IMR-90 (cell line): ENCODE measurements around the gene KDR. TPM values are rescaled to one million over a fixed set of nuclear protein-coding genes. Genes with fewer than 3 reads are reported as not detected.
A peak's percentile ranks its signal among the peaks of the same experiment; 100 is the strongest.

Experiments used
- ATAC-seq: fragments of 200-7000 bp; cut with Tn5 transposase; 2 replicates; pipeline ENCODE4 v1.9.1; 2020; ENCODE audit warnings: low read depth, mild to moderate bottlenecking, moderate library complexity
- BruUV-seq: library from RNA; stranded (reverse); fragments of 400-500 nt; replicated peaks from 2 replicates; lab custom pipeline; 2021; lab: Mats Ljungman, UMichigan
- CTCF ChIA-PET: fragments of 300-600 bp; formaldehyde crosslinking; extraction: SDS; loops from one replicate; lab custom pipeline; 2021; ENCODE audit warnings: antibody characterized with exemption; lab: Yijun Ruan, JAX
- POLR2A ChIA-PET: fragments of 300-600 bp; sonication (Branson Sonifier 250); formaldehyde crosslinking; loops from one replicate; lab custom pipeline; 2022; ENCODE audit warnings: antibody characterized with exemption; ENCODE audit not compliant: unreplicated experiment; lab: Charles Lee
- DNase-seq: peaks from one replicate; pipeline ENCODE4 v3.0.0; 2013
- H2AFZ ChIP-seq: replicated peaks from 2 replicates; pipeline ENCODE3; 2013; ENCODE audit warnings: low read length, mild to moderate bottlenecking; ENCODE audit not compliant: poor library complexity
- H2AK5ac ChIP-seq: 2 replicates; pipeline ENCODE4 v1.6.1; 2013; ENCODE audit warnings: low read depth, low read length, inconsistent platforms
- H2AK9ac ChIP-seq: replicated peaks from 2 replicates; pipeline ENCODE3; 2013; ENCODE audit warnings: mild to moderate bottlenecking, low read depth, low read length, moderate library complexity; ENCODE audit not compliant: poor library complexity
- H2BK120ac ChIP-seq: 2 replicates; pipeline ENCODE4 v1.6.1; 2013; ENCODE audit warnings: low read depth, low read length, inconsistent platforms
- H2BK15ac ChIP-seq: 3 replicates; pipeline ENCODE4 v1.6.1; 2013; ENCODE audit warnings: low read depth, low read length, inconsistent platforms
- H2BK20ac ChIP-seq: 2 replicates; pipeline ENCODE4 v1.6.1; 2013; ENCODE audit warnings: low read depth, mild to moderate bottlenecking, inconsistent platforms, low read length, moderate library complexity
- H2BK5ac ChIP-seq: 2 replicates; pipeline ENCODE4 v1.6.1; 2013; ENCODE audit warnings: mild to moderate bottlenecking, low read depth, low read length, inconsistent platforms; ENCODE audit not compliant: poor library complexity, severe bottlenecking
- H3K14ac ChIP-seq: replicated peaks from 2 replicates; pipeline ENCODE4 v1.6.1; 2013; ENCODE audit warnings: low read depth, low read length, inconsistent platforms
- H3K18ac ChIP-seq: 2 replicates; pipeline ENCODE4 v1.6.1; 2013; ENCODE audit warnings: low read depth, low read length, control low read depth
- H3K23ac ChIP-seq: 2 replicates; pipeline ENCODE4 v1.6.1; 2013; ENCODE audit warnings: low read depth, low read length, inconsistent platforms
- H3K27ac ChIP-seq: 2 replicates; pipeline ENCODE4 v1.5.1; 2013; ENCODE audit warnings: mild to moderate bottlenecking, control low read depth, low read length; ENCODE audit not compliant: insufficient read depth
- H3K27me3 ChIP-seq: 2 replicates; pipeline ENCODE4 v1.6.1; 2013; ENCODE audit warnings: low read length; ENCODE audit not compliant: control insufficient read depth, insufficient read depth
- H3K36me3 ChIP-seq: 2 replicates; pipeline ENCODE4 v1.6.1; 2013; ENCODE audit warnings: low read length, mixed read lengths; ENCODE audit not compliant: control insufficient read depth, insufficient read depth
- H3K4ac ChIP-seq: 2 replicates; pipeline ENCODE4 v1.6.1; 2013; ENCODE audit warnings: low read depth, low read length, inconsistent platforms
- H3K4me1 ChIP-seq: 2 replicates; pipeline ENCODE4 v1.6.1; 2013; ENCODE audit warnings: low read length, mixed read lengths; ENCODE audit not compliant: control insufficient read depth, insufficient read depth
- H3K4me2 ChIP-seq: 2 replicates; pipeline ENCODE4 v1.6.1; 2013; ENCODE audit warnings: low read depth, mild to moderate bottlenecking, control low read depth, low read length, moderate library complexity
- H3K4me3 ChIP-seq: 2 replicates; pipeline ENCODE4 v1.5.1; 2013; ENCODE audit warnings: low read depth, mild to moderate bottlenecking, control low read depth, low read length, moderate library complexity; ENCODE audit not compliant: insufficient read depth
- H3K56ac ChIP-seq: 2 replicates; pipeline ENCODE4 v1.6.1; 2013; ENCODE audit warnings: low read length, inconsistent platforms; ENCODE audit not compliant: insufficient read depth; ENCODE audit errors: extremely low read depth
- H3K79me1 ChIP-seq, 2 experiments: 2 replicates each; pipeline ENCODE4 v1.6.1; 2013; ENCODE audit warnings: low read length in 2 of 2, inconsistent platforms in 1 of 2, low read depth in 1 of 2
- H3K9ac ChIP-seq: 2 replicates; pipeline ENCODE4 v1.6.1; 2013; ENCODE audit warnings: low read depth, low read length, control low read depth
- H3K9me1 ChIP-seq: 2 replicates; pipeline ENCODE4 v1.6.1; 2013; ENCODE audit warnings: low read length, inconsistent platforms; ENCODE audit not compliant: insufficient read depth
- H3K9me3 ChIP-seq: 2 replicates; pipeline ENCODE4 v1.6.1; 2013; ENCODE audit warnings: low read length; ENCODE audit not compliant: control insufficient read depth, insufficient read depth
- H4K20me1 ChIP-seq: 2 replicates; pipeline ENCODE4 v1.6.1; 2013; ENCODE audit warnings: low read length, inconsistent platforms; ENCODE audit not compliant: insufficient read depth
- H4K5ac ChIP-seq: 2 replicates; pipeline ENCODE4 v1.6.1; 2013; ENCODE audit warnings: mild to moderate bottlenecking, low read depth, low read length, control low read depth
- H4K8ac ChIP-seq, 2 experiments: 2 replicates each; pipeline ENCODE4 v1.6.1; 2013; ENCODE audit warnings: low read depth in 2 of 2, low read length in 2 of 2, control low read depth in 1 of 2, inconsistent platforms in 1 of 2
- H4K91ac ChIP-seq: 2 replicates; pipeline ENCODE4 v1.6.1; 2013; ENCODE audit warnings: low read depth, low read length, inconsistent platforms; ENCODE audit not compliant: insufficient read depth
- CEBPB ChIP-seq: IDR thresholded peaks from 2 replicates; pipeline ENCODE4 v1.6.1; 2012; ENCODE audit warnings: low read depth, low read length, improper control_type of control experiment
- CHD1 ChIP-seq: IDR thresholded peaks from 2 replicates; pipeline ENCODE4 v1.6.1; 2012; ENCODE audit warnings: low read depth, low read length, improper control_type of control experiment
- FOS ChIP-seq: fragments of 150-350 bp; IDR thresholded peaks from 2 replicates; pipeline ENCODE4 v1.6.1; 2016; ENCODE audit warnings: low read depth, low read length
- MAFK ChIP-seq: IDR thresholded peaks from 2 replicates; pipeline ENCODE4 v1.6.1; 2012; ENCODE audit warnings: low read depth, low read length, improper control_type of control experiment
- MAZ ChIP-seq: IDR thresholded peaks from 2 replicates; pipeline ENCODE4 v1.6.1; 2012; ENCODE audit warnings: low read depth, mild to moderate bottlenecking, low read length, improper control_type of control experiment, moderate library complexity, borderline replicate concordance
- RFX5 ChIP-seq: IDR thresholded peaks from 2 replicates; pipeline ENCODE4 v1.8.0; 2012; ENCODE audit warnings: low read depth, mild to moderate bottlenecking, low read length, moderate library complexity
- SMC3 ChIP-seq: fragments of 150-350 bp; IDR thresholded peaks from 2 replicates; pipeline ENCODE4 v1.6.1; 2016; ENCODE audit warnings: low read depth, mild to moderate bottlenecking, antibody characterized with exemption, low read length, moderate library complexity
- WGBS, 2 experiments: methylation state at CpG; one replicate each; pipeline versions ENCODE4 v1.1.5 to v1.1.7; 2013; ENCODE audit warnings: missing lambda C conversion rate in 2 of 2; ENCODE audit not compliant: insufficient read length in 1 of 2; ENCODE audit errors: extremely low coverage in 2 of 2; 5-methylcytosine and 5-hydroxymethylcytosine counted together
- dilution Hi-C: fragments of 300-500 bp; cut with HindIII; formaldehyde crosslinking; loops from one replicate; pipeline ENCODE4 v1.14.3; 2018; ENCODE audit warnings: low sequenced_read_pairs; ENCODE audit not compliant: unreplicated experiment
- in situ Hi-C: fragments of 300-500 bp; cut with MboI; formaldehyde crosslinking; loops from 3 replicates; pipeline ENCODE4 v1.14.3; 2019; ENCODE audit warnings: low sequenced_read_pairs, inconsistent platforms, mixed read lengths
- intact Hi-C: fragments of 100-400 bp; cut with micrococcal nuclease; formaldehyde crosslinking; loops from 2 replicates; pipeline ENCODE4 v1.10.0; 2022
- polyA plus RNA-seq, 3 experiments: library from polyadenylated mRNA; depleted of rRNA; stranded (reverse); fragments of >200 nt; gene quantifications; 2 replicates each; pipeline ENCODE4 v1.2.3, GENCODE V29; 2012; ENCODE audit warnings: low replicate concordance in 1 of 3
- total RNA-seq: library from RNA; depleted of rRNA; stranded (reverse); fragments of >200 nt; gene quantifications from 2 replicates; pipeline ENCODE4 v1.2.3, GENCODE V29; 2012
- TF ChIP-seq, protein P1 (sequence below): fragments of 150-350 bp; IDR thresholded peaks from 2 replicates; pipeline ENCODE4 v1.6.1; 2017; ENCODE audit warnings: mild to moderate bottlenecking, antibody characterized with exemption, low read length, low read depth
- TF ChIP-seq, protein P2 (sequence below): conservative IDR thresholded peaks from 2 replicates; pipeline ENCODE4 v1.5.1; 2012; ENCODE audit warnings: mild to moderate bottlenecking, low read depth, low read length, improper control_type of control experiment
- TF ChIP-seq, protein P3 (sequence below): fragments of 150-350 bp; IDR thresholded peaks from 2 replicates; pipeline ENCODE4 v1.6.1; 2016; ENCODE audit warnings: low read depth, mild to moderate bottlenecking, low read length, moderate library complexity, borderline replicate concordance

The KDR gene
- total and polyA plus RNA-seq, 2 of the 4 experiments (the other 2 are of a cell fraction) = not detected

DNA sequence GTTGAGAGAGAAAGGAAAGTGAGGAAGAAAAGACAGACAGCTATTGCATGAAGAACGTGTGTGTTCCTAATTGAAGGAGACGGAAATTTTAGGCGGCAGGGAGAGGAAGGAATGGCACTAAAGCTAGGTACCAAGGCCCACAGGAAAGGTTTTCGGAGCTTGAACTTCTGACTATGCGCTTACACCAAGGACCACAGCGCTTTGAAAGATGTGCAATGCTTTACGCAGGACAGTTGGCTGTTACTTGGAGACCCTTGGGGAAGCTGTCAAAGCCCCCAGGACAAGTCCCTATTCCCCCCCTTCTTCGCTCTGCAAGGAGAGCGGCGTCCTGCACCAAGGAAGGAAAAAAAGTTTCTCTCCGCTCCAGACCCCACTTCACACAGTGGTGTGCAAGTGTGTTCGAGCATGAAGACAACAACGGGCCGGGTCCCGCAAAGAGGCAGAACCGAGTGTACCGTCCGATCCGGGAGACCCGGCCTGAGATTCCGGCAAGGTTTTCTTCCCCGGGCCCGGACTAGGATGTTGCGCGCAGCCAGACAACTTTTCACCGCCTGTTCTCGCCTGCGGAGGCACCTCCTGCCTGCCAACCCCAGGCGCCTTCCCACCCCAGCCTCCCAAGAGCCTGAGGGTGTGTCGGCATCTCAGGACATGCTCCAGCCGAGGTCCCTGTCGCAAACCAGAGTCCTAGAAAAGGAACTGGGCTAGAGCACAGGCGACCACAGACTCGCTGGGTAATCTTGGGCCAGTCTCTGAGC, 896 bp downstream of the KDR start:
- H3K4me2 ChIP-seq = no peak overlapping the region; the same call in 1 of the 2 replicates
- no peak overlapping the region for H3K23ac ChIP-seq
- H4K5ac ChIP-seq = no peak overlapping the region
- intact Hi-C loops (no loop called here), in situ Hi-C loops (no loop called here), dilution Hi-C loops (no loop called here)
- DNase-seq (no peak), ATAC-seq (no peak)
- no peaks in the 10 kb centered on the region for H3K79me1 ChIP-seq
- TF ChIP-seq, protein P1, sequence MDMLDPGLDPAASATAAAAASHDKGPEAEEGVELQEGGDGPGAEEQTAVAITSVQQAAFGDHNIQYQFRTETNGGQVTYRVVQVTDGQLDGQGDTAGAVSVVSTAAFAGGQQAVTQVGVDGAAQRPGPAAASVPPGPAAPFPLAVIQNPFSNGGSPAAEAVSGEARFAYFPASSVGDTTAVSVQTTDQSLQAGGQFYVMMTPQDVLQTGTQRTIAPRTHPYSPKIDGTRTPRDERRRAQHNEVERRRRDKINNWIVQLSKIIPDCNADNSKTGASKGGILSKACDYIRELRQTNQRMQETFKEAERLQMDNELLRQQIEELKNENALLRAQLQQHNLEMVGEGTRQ = no peak
- TF ChIP-seq CHD1 = no peak
- no peak for TF ChIP-seq MAFK
- no peak for TF ChIP-seq CEBPB
- TF ChIP-seq, protein P2, sequence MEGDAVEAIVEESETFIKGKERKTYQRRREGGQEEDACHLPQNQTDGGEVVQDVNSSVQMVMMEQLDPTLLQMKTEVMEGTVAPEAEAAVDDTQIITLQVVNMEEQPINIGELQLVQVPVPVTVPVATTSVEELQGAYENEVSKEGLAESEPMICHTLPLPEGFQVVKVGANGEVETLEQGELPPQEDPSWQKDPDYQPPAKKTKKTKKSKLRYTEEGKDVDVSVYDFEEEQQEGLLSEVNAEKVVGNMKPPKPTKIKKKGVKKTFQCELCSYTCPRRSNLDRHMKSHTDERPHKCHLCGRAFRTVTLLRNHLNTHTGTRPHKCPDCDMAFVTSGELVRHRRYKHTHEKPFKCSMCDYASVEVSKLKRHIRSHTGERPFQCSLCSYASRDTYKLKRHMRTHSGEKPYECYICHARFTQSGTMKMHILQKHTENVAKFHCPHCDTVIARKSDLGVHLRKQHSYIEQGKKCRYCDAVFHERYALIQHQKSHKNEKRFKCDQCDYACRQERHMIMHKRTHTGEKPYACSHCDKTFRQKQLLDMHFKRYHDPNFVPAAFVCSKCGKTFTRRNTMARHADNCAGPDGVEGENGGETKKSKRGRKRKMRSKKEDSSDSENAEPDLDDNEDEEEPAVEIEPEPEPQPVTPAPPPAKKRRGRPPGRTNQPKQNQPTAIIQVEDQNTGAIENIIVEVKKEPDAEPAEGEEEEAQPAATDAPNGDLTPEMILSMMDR = no peak
- TF ChIP-seq FOS = no peak
- no peak for TF ChIP-seq MAZ
- TF ChIP-seq, protein P3, sequence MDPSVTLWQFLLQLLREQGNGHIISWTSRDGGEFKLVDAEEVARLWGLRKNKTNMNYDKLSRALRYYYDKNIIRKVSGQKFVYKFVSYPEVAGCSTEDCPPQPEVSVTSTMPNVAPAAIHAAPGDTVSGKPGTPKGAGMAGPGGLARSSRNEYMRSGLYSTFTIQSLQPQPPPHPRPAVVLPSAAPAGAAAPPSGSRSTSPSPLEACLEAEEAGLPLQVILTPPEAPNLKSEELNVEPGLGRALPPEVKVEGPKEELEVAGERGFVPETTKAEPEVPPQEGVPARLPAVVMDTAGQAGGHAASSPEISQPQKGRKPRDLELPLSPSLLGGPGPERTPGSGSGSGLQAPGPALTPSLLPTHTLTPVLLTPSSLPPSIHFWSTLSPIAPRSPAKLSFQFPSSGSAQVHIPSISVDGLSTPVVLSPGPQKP = no peak
- TF ChIP-seq SMC3 = no peak
- no peak for TF ChIP-seq RFX5
- no peaks in the 10 kb centered on the region for H3K4me1 ChIP-seq
- no peak overlapping the region for H2BK15ac ChIP-seq
- H4K91ac ChIP-seq = no peak overlapping the region
- H2AK9ac ChIP-seq = peak overlapping the region; percentile 52
- no peak overlapping the region for H3K9ac ChIP-seq
- H2BK120ac ChIP-seq = no peak overlapping the region
- WGBS, 2 experiments = 13% methylated on average over 9 of the region's 34 CpGs; no CpG with 5 or more reads in 1 of the 2 experiments
- H2AK5ac ChIP-seq = no peak overlapping the region
- no peak overlapping the region for H3K27ac ChIP-seq
- no TSS peak for BruUV-seq
- H3K4me3 ChIP-seq = no peak overlapping the region
- H3K27me3 ChIP-seq = peaks cover 33% of the 10 kb centered on the region
- no peak overlapping the region for H3K4ac ChIP-seq
- no peak overlapping the region for H3K18ac ChIP-seq
- no peak overlapping the region for H2BK20ac ChIP-seq
- H3K9me3 ChIP-seq = no peaks in the 10 kb centered on the region
- H4K8ac ChIP-seq = no peak overlapping the region
- no peak overlapping the region for H2BK5ac ChIP-seq
- no peaks in the 10 kb centered on the region for H3K36me3 ChIP-seq
- no peak overlapping the region for H3K14ac ChIP-seq
- H2AFZ ChIP-seq = peak overlapping the region; percentile 79
- H3K9me1 ChIP-seq = no peaks in the 10 kb centered on the region
- CTCF ChIA-PET = interaction anchor here (0.6 kb wide), 1 partner anchor 350 kb away, joined by 3 read pairs; no protein-coding TSS in a partner anchor
- POLR2A ChIA-PET = no interaction called here
- H3K56ac ChIP-seq = no peak overlapping the region
- H4K20me1 ChIP-seq = no peaks in the 10 kb centered on the region
